ENCODE measurements around the gene ABHD6.
"Not testable (repeated sequence)": the region's sequence is repeated elsewhere in the genome, so short reads cannot be mapped to it uniquely, and the experiment has no call there.

The ABHD6 gene

GRCh38 chr3:58323529-58324390 is 86.2 kb downstream of the ABHD6 start:
- DNase-seq (ENCODE audit: low spot score) = no peak

GRCh38 chr3:58324391-58325390 is 87.1 kb downstream of the ABHD6 start:
- DNase-seq (ENCODE audit: low spot score) = no peak

GRCh38 chr3:58325525-58325992 is 88.0 kb downstream of the ABHD6 start:
- DNase-seq (ENCODE audit: low spot score) = no peak

DNA sequence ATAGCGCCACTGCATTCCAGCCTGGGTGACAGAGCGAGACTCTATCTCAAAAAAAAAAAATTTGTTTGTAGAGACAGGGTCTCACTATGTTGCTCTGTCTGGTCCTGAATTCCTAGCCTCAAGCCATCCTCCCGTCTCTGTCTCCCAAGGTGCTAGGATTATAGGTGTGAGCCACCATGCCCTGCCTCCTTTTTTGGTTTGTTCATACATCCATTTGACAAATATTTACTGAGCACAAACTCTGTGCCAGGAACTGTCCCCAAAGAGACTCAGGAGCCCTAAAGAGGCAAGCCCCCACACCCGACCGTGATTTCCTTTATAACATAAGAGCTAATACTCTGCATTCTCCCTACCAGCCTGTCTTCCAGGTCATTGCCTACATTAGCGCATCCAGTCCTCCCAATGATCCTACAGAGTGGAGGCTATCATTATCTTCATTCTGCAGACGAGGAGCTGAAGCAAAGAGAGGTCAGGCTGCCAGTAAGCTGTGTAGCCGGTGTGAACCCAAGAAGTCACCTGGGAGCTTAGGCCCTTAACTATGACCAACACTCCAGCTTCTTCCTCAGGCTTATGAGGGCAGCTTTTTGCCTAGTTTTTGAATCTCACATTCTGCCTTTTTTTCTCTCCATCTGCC is 88.8 kb downstream of the ABHD6 start:
- DNase-seq (ENCODE audit: low spot score) = no peak

GRCh38 chr3:58329150-58329921 is 91.7 kb downstream of the ABHD6 start:
- no peak for DNase-seq (ENCODE audit: low spot score)

DNA sequence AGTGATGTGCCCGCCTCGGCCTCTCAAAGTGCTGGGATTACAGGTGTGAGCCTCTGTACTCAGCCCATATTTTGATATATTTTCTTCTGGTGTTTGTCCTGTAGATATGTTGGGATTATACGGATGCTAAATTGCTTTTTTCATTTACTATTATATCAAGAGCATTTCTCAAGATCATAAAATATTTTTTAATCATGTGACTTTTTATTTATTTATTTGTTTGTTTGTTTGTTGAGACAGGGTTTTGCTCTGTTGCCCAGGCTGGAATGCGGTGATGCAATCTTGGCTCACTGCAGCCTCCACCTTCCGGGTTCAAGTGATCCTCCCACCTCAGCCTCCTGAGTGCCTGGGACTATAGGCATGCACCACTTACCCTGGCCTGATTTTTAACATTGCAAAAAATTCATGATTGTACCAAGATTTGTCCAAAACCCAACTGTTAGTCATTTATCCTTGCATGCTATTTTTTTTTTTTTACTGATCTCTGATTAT is 92.4 kb downstream of the ABHD6 start:
- no peak for DNase-seq (ENCODE audit: low spot score)

GRCh38 chr3:58331593-58332152 is 94.1 kb downstream of the ABHD6 start:
- DNase-seq (ENCODE audit: low spot score) = no peak

DNA sequence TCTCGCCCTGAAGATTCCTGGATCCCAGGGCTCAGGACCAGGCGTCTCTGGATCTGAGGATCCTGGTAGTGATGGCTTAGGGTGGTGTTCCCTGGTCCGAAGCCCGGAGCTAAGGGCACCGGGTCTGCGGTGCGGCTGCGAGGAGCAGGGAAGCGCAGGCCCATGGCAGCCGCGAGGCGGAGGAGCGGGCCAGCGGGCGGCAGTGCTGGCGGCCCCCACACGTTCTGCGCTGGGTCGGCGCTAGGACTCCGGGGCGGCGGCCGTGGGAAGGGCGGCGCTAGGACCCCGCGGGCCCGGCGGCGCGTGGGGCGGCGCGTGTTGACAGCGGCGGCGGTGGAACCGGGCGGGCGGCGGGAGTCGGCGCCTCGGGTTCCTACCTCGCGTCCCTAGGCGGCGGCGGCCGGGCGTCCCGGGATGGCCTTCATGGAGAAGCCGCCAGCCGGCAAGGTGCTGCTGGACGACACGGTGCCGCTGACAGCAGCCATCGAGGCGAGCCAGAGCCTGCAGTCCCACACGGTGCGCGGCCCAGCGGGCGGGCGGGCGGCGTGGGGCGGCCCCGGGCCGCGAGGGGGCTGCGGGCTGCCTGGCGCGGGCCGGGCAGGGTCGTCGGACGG is 95.1 kb downstream of the ABHD6 start, which contains the start of gene PXK:
Gene PXK (plus strand): TSS at position 318 of the 614 bp plus-strand sequence. CDS start 97 bp downstream, at position 415.
- DNase-seq (ENCODE audit: low spot score) = peak; percentile 81

- peak; percentile 52 for DNase-seq (ENCODE audit: low spot score)
Observed at GRCh38 chr3:58333206-58334012, 95.8 kb downstream of the ABHD6 start.

DNA sequence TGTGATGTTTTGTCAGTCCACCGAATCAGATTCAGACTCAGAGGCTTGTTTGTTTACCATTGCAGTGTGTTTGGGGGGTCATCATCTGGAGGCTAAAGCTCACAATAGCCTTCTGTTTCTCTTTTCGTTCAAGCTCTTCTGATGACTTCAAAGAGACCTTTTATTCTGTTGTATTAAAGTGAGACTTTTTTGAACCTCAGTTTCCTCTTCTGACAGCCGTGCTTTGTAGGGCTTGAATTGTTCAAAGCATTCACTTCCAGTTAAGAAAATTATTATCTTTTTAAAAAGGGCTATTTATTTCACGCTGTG is 96.4 kb downstream of the ABHD6 start:
- DNase-seq (ENCODE audit: low spot score) = no peak

GRCh38 chr3:58334506-58334884 is 96.9 kb downstream of the ABHD6 start:
- DNase-seq (ENCODE audit: low spot score) = no peak

DNA sequence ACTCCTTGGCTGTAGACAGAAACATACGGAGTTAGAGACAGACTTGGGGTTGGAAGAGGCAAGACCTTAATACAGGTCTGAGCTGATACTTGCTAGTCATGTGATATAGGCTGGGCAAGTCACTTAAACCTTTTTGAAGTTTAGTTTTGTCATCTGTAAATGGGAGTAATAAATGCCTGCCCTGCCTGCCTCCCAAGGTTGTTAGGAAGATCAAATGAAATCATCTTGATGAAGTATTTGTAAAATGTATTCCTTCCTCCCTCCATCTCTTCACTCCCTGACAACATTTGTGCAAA is 98.0 kb downstream of the ABHD6 start:
- DNase-seq (ENCODE audit: low spot score) = no peak

DNA sequence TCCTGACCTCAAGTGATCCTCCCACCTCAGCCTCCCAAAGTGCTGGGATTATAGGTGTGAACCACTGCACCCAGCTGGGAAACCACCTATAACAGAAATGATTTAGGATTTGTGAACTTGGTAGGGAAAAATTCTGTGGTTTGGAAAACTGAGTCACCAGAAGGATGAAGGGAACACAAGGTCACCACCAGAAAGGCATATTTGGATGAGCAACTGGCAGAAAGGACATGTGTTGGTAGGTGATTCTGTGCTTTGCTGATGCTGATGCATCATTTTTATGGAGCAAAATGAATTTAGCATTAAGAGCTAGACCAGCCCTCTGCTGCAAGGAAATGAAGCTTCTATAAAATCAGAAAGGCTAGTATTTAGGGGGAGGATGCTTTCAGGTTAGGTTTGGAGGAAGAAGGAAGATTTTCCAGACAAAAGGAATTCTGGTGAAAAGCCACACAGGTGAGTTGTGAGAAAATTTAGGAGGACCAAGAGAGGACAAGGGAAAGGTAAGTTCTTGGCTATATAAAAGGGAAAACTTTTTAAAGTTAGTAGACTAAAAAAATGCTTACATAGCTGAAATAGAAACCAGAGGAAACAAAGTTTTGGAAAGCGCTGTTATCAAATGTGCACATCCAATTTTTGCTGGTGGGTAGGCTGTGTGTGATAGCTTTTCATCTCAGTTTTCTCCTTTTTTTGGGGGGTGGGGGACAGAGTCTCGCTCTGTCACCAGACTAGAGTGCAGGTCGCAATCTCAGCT is 98.7 kb downstream of the ABHD6 start:
- DNase-seq (ENCODE audit: low spot score) = peak; percentile 62

DNA sequence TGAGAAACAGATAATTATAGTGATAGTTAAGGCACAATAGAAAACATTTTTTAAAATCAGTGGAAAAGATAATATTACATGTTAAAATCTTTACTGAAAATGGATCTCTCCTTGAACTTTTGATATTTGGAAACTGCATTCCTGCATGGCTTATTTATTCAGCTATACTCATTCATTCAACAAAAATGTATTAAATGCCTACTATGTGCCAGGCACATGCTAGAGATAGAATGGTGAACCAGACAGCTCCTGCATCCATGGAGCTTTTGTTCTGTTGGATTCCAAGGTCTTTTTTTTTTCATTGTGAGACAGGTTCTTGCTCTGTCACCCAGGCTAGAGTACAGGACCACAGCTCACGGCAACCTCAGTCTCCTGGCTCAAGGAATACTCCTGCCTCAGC is 99.6 kb downstream of the ABHD6 start:
- no peak for DNase-seq (ENCODE audit: low spot score)

GRCh38 chr3:58339146-58339545 is 101.6 kb downstream of the ABHD6 start:
- not testable (repeated sequence) for DNase-seq (ENCODE audit: low spot score)

- no peak for DNase-seq (ENCODE audit: low spot score)
Observed at GRCh38 chr3:58340594-58341244, 103.1 kb downstream of the ABHD6 start.

DNA sequence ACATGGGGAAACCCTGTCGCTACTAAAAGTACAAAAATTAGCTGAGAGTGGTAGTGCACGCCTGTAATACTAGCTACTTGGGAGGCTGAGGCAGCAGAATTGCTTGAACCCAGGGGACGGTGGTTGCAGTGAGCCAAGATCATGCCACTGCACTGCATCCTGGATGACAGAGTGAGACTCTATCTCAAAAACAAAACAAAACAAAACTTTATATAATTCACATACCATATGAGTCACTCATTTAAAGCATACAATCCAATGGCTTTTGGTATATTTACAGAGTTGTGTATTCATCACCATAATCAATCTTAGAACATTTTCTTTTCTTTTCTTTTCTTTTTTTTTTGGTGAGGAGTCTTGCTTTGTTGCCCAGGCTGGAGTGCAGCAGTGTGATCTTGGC is 103.8 kb downstream of the ABHD6 start:
- DNase-seq (ENCODE audit: low spot score) = no peak

DNA sequence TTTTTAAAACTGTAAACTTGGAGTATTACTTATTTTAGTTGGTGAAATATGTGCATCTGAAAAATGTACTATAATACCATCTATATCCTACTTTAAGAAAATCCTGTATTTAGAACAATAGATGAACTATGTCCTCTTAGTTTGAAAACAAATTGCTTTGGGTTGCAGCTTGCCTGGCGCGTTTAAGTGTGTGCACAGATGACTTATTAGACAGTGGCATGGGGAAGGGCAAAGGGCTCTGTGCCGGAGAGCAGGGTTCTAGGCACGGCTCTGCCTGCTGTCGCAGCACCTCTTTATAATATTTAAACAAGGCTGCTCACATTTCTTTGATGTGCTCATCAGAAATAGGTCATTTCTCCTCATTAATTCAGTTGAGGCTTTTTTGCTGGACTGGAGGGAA is 105.1 kb downstream of the ABHD6 start:
- DNase-seq (ENCODE audit: low spot score) = no peak
